Transverse colon (tissue), 4 donors: Measurements from ENCODE around the gene RBM45. TPM values are rescaled to one million over a fixed set of nuclear protein-coding genes. Genes with fewer than 3 reads are reported as not detected.

ENCODE experiments used
- DNase-seq: peaks from one replicate; pipeline ENCODE4 v3.0.0-alpha.2; 2019
- H3K27ac ChIP-seq, 4 donors: fragments of 200-600 bp; sonication (generic); 2 replicates each; pipeline ENCODE4 v1.5.1; 2016 to 2018; ENCODE audit warnings: inconsistent platforms in 4 of 4
- H3K27me3 ChIP-seq: fragments of 200-600 bp; sonication (generic); 2 replicates; pipeline ENCODE4 v1.5.1; 2017; ENCODE audit warnings: inconsistent platforms
- H3K36me3 ChIP-seq, 4 donors: fragments of 200-600 bp; sonication (generic); 2 replicates each; pipeline ENCODE4 v1.5.1; 2017 to 2019; ENCODE audit warnings: inconsistent platforms in 4 of 4
- H3K4me1 ChIP-seq, 4 donors: fragments of 200-600 bp; sonication (generic); 2 replicates each; pipeline ENCODE4 v1.5.1; 2017 to 2020; ENCODE audit warnings: inconsistent platforms in 4 of 4
- H3K4me3 ChIP-seq, 4 donors: fragments of 200-600 bp; sonication (generic); 1 replicate in 1 of 4; 2 replicates in 3 of 4; pipeline versions ENCODE4 v1.5.1 to v1.6.1; 2017 to 2019; ENCODE audit warnings: inconsistent platforms in 4 of 4
- H3K9me3 ChIP-seq, 2 donors: fragments of 200-600 bp; sonication (generic); 2 replicates each; pipeline ENCODE4 v1.5.1; 2017 to 2019; ENCODE audit warnings: inconsistent platforms in 2 of 2
- CTCF ChIP-seq, 5 experiments: fragments of 200-600 bp in 3 of 5; fragments of 450-650 bp in 2 of 5; sonication (generic) in 3 of 5; IDR thresholded peaks; 1 replicate in 2 of 5; 2 replicates in 3 of 5; pipeline ENCODE4 v1.5.1; 2016 to 2017; ENCODE audit warnings: antibody characterized with exemption in 5 of 5, inconsistent platforms in 3 of 5, mild to moderate bottlenecking in 2 of 5, moderate library complexity in 1 of 5
- EP300 ChIP-seq: sonication (generic); formaldehyde crosslinking; IDR thresholded peaks from one replicate; pipeline ENCODE4 v1.6.1; 2017; ENCODE audit warnings: antibody characterized with exemption, low read depth
- POLR2A ChIP-seq: fragments of 450-650 bp; IDR thresholded peaks from one replicate; pipeline ENCODE4 v1.6.1; 2016; ENCODE audit warnings: antibody characterized with exemption, mild to moderate bottlenecking, moderate library complexity
- POLR2AphosphoS5 ChIP-seq, 3 donors: sonication (generic); formaldehyde crosslinking; IDR thresholded peaks; one replicate each; pipeline ENCODE4 v1.6.1; 2016; ENCODE audit warnings: antibody characterized with exemption in 3 of 3
- WGBS, 2 donors: methylation state at CpG; one replicate each; pipeline ENCODE4 v1.1.5; 2018; ENCODE audit warnings: low coverage in 1 of 2; 5-methylcytosine and 5-hydroxymethylcytosine counted together
- in situ Hi-C, 4 donors: fragments of 200-750 bp; cut with MboI; loops; one replicate each; pipeline versions ENCODE4 v1.15.0 to v1.15.1; 2017; ENCODE audit warnings: low sequenced_read_pairs in 3 of 4, low pct_ligation_motif_present in 1 of 4, low pct_unique_long_range_greater_than_20kb in 1 of 4
- intact Hi-C: fragments of 100-400 bp; cut with DNase I; formaldehyde crosslinking; loops from one replicate; pipeline ENCODE4 v1.15.1; 2023; ENCODE audit warnings: low total_unique reads
- small RNA-seq, 4 donors: library from RNA; depleted of rRNA; stranded (forward); fragments of <200 nt; gene quantifications; one replicate each; pipeline ENCODE3, GENCODE V24; 2016
- total RNA-seq, 4 donors: library from RNA; depleted of rRNA; stranded (reverse); fragments of >200 nt; gene quantifications; one replicate each; pipeline ENCODE4 v1.1.0, GENCODE V29; 2016

Gene RBM45
- total RNA-seq, 4 donors from 2014 or later: 6.4 to 20.3 (median 14.9) TPM

- TF ChIP-seq POLR2AphosphoS5 (IDR thresholded peaks at IDR 0.05): no peak
- no peak for TF ChIP-seq EP300
- TF ChIP-seq CTCF (IDR thresholded peaks at IDR 0.05): no peak
- TF ChIP-seq POLR2A: no peak
- Histone ChIP-seq H3K4me3 (no peak overlapping the region), H3K27me3 (peaks cover 9% of the 10 kb centered on the region), H3K9me3 (no peaks in the 10 kb centered on the region), H3K4me1 (no peaks in the 10 kb centered on the region), H3K36me3 (no peaks in the 10 kb centered on the region), H3K27ac (no peak overlapping the region)
- intact Hi-C loops: no loop called here
- in situ Hi-C loops: no loop called here
- WGBS, 2 donors: 78 to 88% methylated on average over 1 of the region's 1 CpG
- no peak for DNase-seq
Measured at GRCh38 chr2:178177066-178177679, 64.9 kb downstream of the RBM45 start.

Small RNA genes within 50 kb of the gene (small RNA-seq; reads per million reads assigned to genes)
- gene AC011998.1 (0 to 0.12 (median 0) reads per million in 4 donors), gene RNU5E-9P (0 reads per million in 4 donors)

Other genes with a start within 250 kb of the RBM45 start
- 1 to 10 TPM in 2 of 4 donors, under 1 TPM in 1, not detected in 1; 0.37 to 1.2 (median 1.1) TPM for gene PDE11A, start 39.7 kb upstream of the RBM45 start, total RNA-seq
- 1 to 10 TPM in 3 of 4 donors, under 1 TPM in 1; 0.95 to 4.0 (median 2.5) TPM for gene OSBPL6, start 82.1 kb downstream of the RBM45 start, total RNA-seq